DND-41 (cell line): ENCODE measurements around the gene MOCS2.

Experiments
- ATAC-seq: fragments of 200-7000 bp; cut with Tn5 transposase; 3 replicates; pipeline ENCODE4 v1.9.1; 2021; ENCODE audit warnings: low read depth; ENCODE audit not compliant: insufficient read depth
- DNase-seq: peaks from one replicate; pipeline ENCODE4 v3.0.0-alpha.2; 2020
- H2AFZ ChIP-seq: 2 replicates; pipeline ENCODE4 v1.6.0; 2012; ENCODE audit warnings: low read depth, low read length
- H3K27ac ChIP-seq: 2 replicates; pipeline ENCODE4 v1.5.1; 2012; ENCODE audit warnings: low read length, inconsistent platforms
- H3K27me3 ChIP-seq: fragments of 200-600 bp; sonication (generic); 2 replicates; pipeline ENCODE4 v1.6.0; 2012; ENCODE audit warnings: low read length, mild to moderate bottlenecking, inconsistent platforms; ENCODE audit not compliant: insufficient read depth, poor library complexity
- H3K36me3 ChIP-seq: 2 replicates; pipeline ENCODE4 v1.5.1; 2012; ENCODE audit warnings: low read length, inconsistent platforms; ENCODE audit not compliant: insufficient read depth
- H3K4me1 ChIP-seq: 2 replicates; pipeline ENCODE4 v1.5.1; 2012; ENCODE audit warnings: mild to moderate bottlenecking, low read length; ENCODE audit not compliant: insufficient read depth
- H3K4me2 ChIP-seq: 2 replicates; pipeline ENCODE4 v1.6.0; 2012; ENCODE audit warnings: mild to moderate bottlenecking, moderate library complexity, low read length, inconsistent platforms; ENCODE audit not compliant: insufficient read depth
- H3K4me3 ChIP-seq, 2 experiments: fragments of 200-600 bp in 1 of 2; shearing (Covaris generic) in 1 of 2; 2 replicates each; pipeline ENCODE4 v1.5.1; 2012 to 2016; ENCODE audit warnings: inconsistent platforms in 2 of 2, low read length in 2 of 2, mild to moderate bottlenecking in 2 of 2, low read depth in 1 of 2, moderate library complexity in 1 of 2
- H3K79me2 ChIP-seq: 2 replicates; pipeline ENCODE4 v1.6.0; 2012; ENCODE audit warnings: low read length, inconsistent platforms; ENCODE audit not compliant: insufficient read depth
- H3K9ac ChIP-seq: 2 replicates; pipeline ENCODE4 v1.6.0; 2012; ENCODE audit warnings: low read depth, mild to moderate bottlenecking, inconsistent platforms, low read length, moderate library complexity
- H3K9me3 ChIP-seq: 2 replicates; pipeline ENCODE4 v1.5.1; 2012; ENCODE audit warnings: low read length, moderate library complexity, mild to moderate bottlenecking, inconsistent platforms; ENCODE audit not compliant: insufficient read depth, severe bottlenecking
- H4K20me1 ChIP-seq: 2 replicates; pipeline ENCODE4 v1.6.0; 2012; ENCODE audit warnings: low read length; ENCODE audit not compliant: insufficient read depth
- CTCF ChIP-seq: IDR thresholded peaks from 2 replicates; pipeline ENCODE4 v1.5.1; 2012; ENCODE audit warnings: borderline replicate concordance, low read length, moderate library complexity, mild to moderate bottlenecking; ENCODE audit not compliant: poor library complexity, severe bottlenecking; ENCODE audit errors: extremely low read depth
- EZH2 ChIP-seq: IDR thresholded peaks from 3 replicates; pipeline ENCODE4 v1.6.1; 2012; ENCODE audit warnings: borderline replicate concordance, low read depth, mild to moderate bottlenecking, moderate library complexity, low read length, inconsistent platforms; ENCODE audit not compliant: severe bottlenecking

MOCS2 gene

GRCh38 chr5:53063791-53064190 is 45.8 kb downstream of the MOCS2 start:
- DNase-seq (no peak), ATAC-seq (no peak)
- Histone ChIP-seq H3K4me2 (no peak overlapping the region), H3K4me1 (no peaks in the 10 kb centered on the region), H3K9ac (no peak overlapping the region), H3K9me3 (no peaks in the 10 kb centered on the region), H3K27me3 (no peaks in the 10 kb centered on the region), H4K20me1 (no peaks in the 10 kb centered on the region), H3K4me3 (no peak overlapping the region), H3K27ac (no peak overlapping the region), H3K36me3 (0 out of 2 replicates have a peak, but pooled peaks cover 15% of the 10 kb centered on the region), H3K79me2 (no peaks in the 10 kb centered on the region), H2AFZ (no peak overlapping the region)
- TF ChIP-seq CTCF, result no peak
- TF ChIP-seq EZH2, result no peak

- no peak overlapping the region for H3K27ac ChIP-seq
- no peak overlapping the region for H3K4me3 ChIP-seq
- no peaks in the 10 kb centered on the region for H4K20me1 ChIP-seq
- 0 out of 2 replicates have a peak, but pooled peaks cover 15% of the 10 kb centered on the region for H3K36me3 ChIP-seq
- DNase-seq (no peak), ATAC-seq (no peak)
- no peak overlapping the region for H3K9ac ChIP-seq
- no peaks in the 10 kb centered on the region for H3K27me3 ChIP-seq
- H3K9me3 ChIP-seq, result no peaks in the 10 kb centered on the region
- H3K79me2 ChIP-seq, result no peaks in the 10 kb centered on the region
- H3K4me2 ChIP-seq, result no peak overlapping the region
- H3K4me1 ChIP-seq, result no peaks in the 10 kb centered on the region
- TF ChIP-seq EZH2 (no peak), CTCF (no peak)
- no peak overlapping the region for H2AFZ ChIP-seq
These were observed 46.4 kb downstream of the MOCS2 start for GRCh38 chr5:53063176-53063575.

GRCh38 chr5:53059281-53059680 is 50.3 kb downstream of the MOCS2 start:
- TF ChIP-seq EZH2 (no peak), CTCF (no peak)
- ATAC-seq, result no peak
- Histone ChIP-seq H3K9me3 (no peaks in the 10 kb centered on the region), H3K4me3 (no peak overlapping the region), H3K4me1 (no peaks in the 10 kb centered on the region), H3K79me2 (no peaks in the 10 kb centered on the region), H2AFZ (no peak overlapping the region), H3K27me3 (no peaks in the 10 kb centered on the region), H3K4me2 (no peak overlapping the region), H4K20me1 (no peaks in the 10 kb centered on the region), H3K27ac (no peak overlapping the region), H3K36me3 (peaks cover 8% of the 10 kb centered on the region; the same call in 1 of the 2 replicates), H3K9ac (no peak overlapping the region)
- no peak for DNase-seq

GRCh38 chr5:53055365-53055764 is 54.2 kb downstream of the MOCS2 start:
- no peak for TF ChIP-seq EZH2
- TF ChIP-seq CTCF, result no peak
- H3K4me2 ChIP-seq, result no peak overlapping the region
- no peak overlapping the region for H2AFZ ChIP-seq
- 0 out of 2 replicates have a peak, but pooled peaks cover 4% of the 10 kb centered on the region for H3K4me1 ChIP-seq
- peaks cover 4% of the 10 kb centered on the region; the same call in 1 of the 2 replicates for H3K36me3 ChIP-seq
- no peak overlapping the region for H3K4me3 ChIP-seq
- no peaks in the 10 kb centered on the region for H3K79me2 ChIP-seq
- no peak overlapping the region for H3K9ac ChIP-seq
- no peak for DNase-seq
- H3K27me3 ChIP-seq, result no peaks in the 10 kb centered on the region
- ATAC-seq, result no peak
- H4K20me1 ChIP-seq, result no peaks in the 10 kb centered on the region
- H3K9me3 ChIP-seq, result no peaks in the 10 kb centered on the region
- H3K27ac ChIP-seq, result no peak overlapping the region
